GM23338 (cell line): Measurements from ENCODE around the gene DOCK10. TPM values are rescaled to one million over a fixed set of nuclear protein-coding genes. Genes with fewer than 3 reads are reported as not detected.

ENCODE experiments used
- ATAC-seq: fragments of 200-7000 bp; cut with Tn5 transposase; 3 replicates; pipeline ENCODE4 v1.9.1; 2020
- DNase-seq: peaks from one replicate; pipeline ENCODE4 v3.0.0-alpha.2; 2015; ENCODE audit warnings: low spot score
- H2AFZ ChIP-seq: fragments of 200-600 bp; sonication (generic); 2 replicates; pipeline ENCODE4 v1.8.0; 2016; ENCODE audit warnings: antibody characterized with exemption, mild to moderate bottlenecking, moderate library complexity
- H3F3A ChIP-seq: fragments of 200-600 bp; sonication (generic); replicated peaks from 2 replicates; pipeline ENCODE4 v1.8.0; 2017; ENCODE audit warnings: antibody characterized with exemption, mixed run types, low read depth
- H3K27ac ChIP-seq: fragments of 200-600 bp; sonication (generic); 2 replicates; pipeline ENCODE4 v1.6.1; 2016; ENCODE audit warnings: low read depth
- H3K27me3 ChIP-seq: fragments of 200-600 bp; sonication (generic); 2 replicates; pipeline ENCODE4 v1.8.0; 2016; ENCODE audit warnings: mild to moderate bottlenecking, mixed run types, moderate library complexity; ENCODE audit not compliant: insufficient read depth
- H3K36me3 ChIP-seq: fragments of 200-600 bp; sonication (generic); 2 replicates; pipeline ENCODE4 v1.8.0; 2016; ENCODE audit warnings: mild to moderate bottlenecking; ENCODE audit not compliant: insufficient read depth
- H3K4me1 ChIP-seq: fragments of 200-600 bp; sonication (generic); 2 replicates; pipeline ENCODE4 v1.8.0; 2016; ENCODE audit warnings: mild to moderate bottlenecking, moderate library complexity; ENCODE audit not compliant: insufficient read depth
- H3K4me2 ChIP-seq: fragments of 200-600 bp; sonication (generic); 2 replicates; pipeline ENCODE4 v1.7.1; 2017; ENCODE audit warnings: mixed run types
- H3K4me3 ChIP-seq: fragments of 200-600 bp; sonication (generic); 2 replicates; pipeline ENCODE4 v1.6.1; 2016; ENCODE audit warnings: mixed run types
- H3K79me2 ChIP-seq: fragments of 200-600 bp; sonication (generic); replicated peaks from 2 replicates; pipeline ENCODE4 v1.8.0; 2017; ENCODE audit warnings: mild to moderate bottlenecking; ENCODE audit not compliant: insufficient read depth
- H3K9me2 ChIP-seq: fragments of 200-600 bp; sonication (generic); 2 replicates; pipeline ENCODE4 v1.8.0; 2017; ENCODE audit not compliant: insufficient read depth
- H4K20me1 ChIP-seq: fragments of 200-600 bp; sonication (generic); replicated peaks from 2 replicates; pipeline ENCODE4 v1.8.0; 2017; ENCODE audit warnings: mild to moderate bottlenecking; ENCODE audit not compliant: insufficient read depth
- H3K27ac Mint-ChIP-seq: 2 replicates; pipeline ENCODE4 v1.8.0; 2020; ENCODE audit warnings: inconsistent platforms, mild to moderate bottlenecking, moderate library complexity, mixed read lengths
- H3K27me3 Mint-ChIP-seq: 3 replicates; pipeline ENCODE4 v1.8.0; 2022; ENCODE audit warnings: low read depth, mild to moderate bottlenecking, moderate library complexity, mixed read lengths, inconsistent platforms; ENCODE audit not compliant: insufficient read depth, poor library complexity
- H3K36me3 Mint-ChIP-seq: 3 replicates; pipeline ENCODE4 v1.8.0; 2021; ENCODE audit warnings: low read depth, mild to moderate bottlenecking, inconsistent platforms, moderate library complexity, mixed read lengths
- H3K4me1 Mint-ChIP-seq: 3 replicates; pipeline ENCODE4 v1.8.0; 2020; ENCODE audit warnings: mild to moderate bottlenecking, inconsistent platforms, mixed read lengths
- H3K4me3 Mint-ChIP-seq: 3 replicates; pipeline ENCODE4 v1.8.0; 2021; ENCODE audit warnings: moderate library complexity, mild to moderate bottlenecking, inconsistent platforms, mixed read lengths
- H3K9me3 Mint-ChIP-seq: 3 replicates; pipeline ENCODE4 v1.8.0; 2020; ENCODE audit warnings: moderate library complexity, mild to moderate bottlenecking, inconsistent platforms, mixed read lengths
- CTCF ChIP-seq, 2 experiments: fragments of 200-600 bp in 1 of 2; sonication (generic) in 1 of 2; conservative IDR thresholded peaks; 2 replicates each; pipeline versions ENCODE4 v1.5.1 to v1.6.1; 2016 to 2017; ENCODE audit warnings: antibody characterized with exemption in 2 of 2, low read depth in 2 of 2, mild to moderate bottlenecking in 2 of 2, moderate library complexity in 1 of 2
- ETS1 ChIP-seq: IDR thresholded peaks from 2 replicates; pipeline ENCODE4 v1.6.1; 2016; ENCODE audit warnings: antibody characterized with exemption
- EZH2 ChIP-seq: fragments of 200-600 bp; sonication (generic); IDR thresholded peaks from one replicate; pipeline ENCODE4 v1.8.0; 2017; ENCODE audit warnings: antibody characterized with exemption, mild to moderate bottlenecking, low read depth; ENCODE audit not compliant: unreplicated experiment
- JUNB ChIP-seq: IDR thresholded peaks from one replicate; pipeline ENCODE4 v1.6.1; 2016; ENCODE audit warnings: antibody characterized with exemption; ENCODE audit not compliant: unreplicated experiment
- REST ChIP-seq: IDR thresholded peaks from one replicate; pipeline ENCODE4 v1.6.1; 2018; ENCODE audit warnings: antibody characterized with exemption; ENCODE audit not compliant: unreplicated experiment
- ZNF114 ChIP-seq: fragments of 250-450 bp; sonication (Bioruptor Pico); IDR thresholded peaks from 2 replicates; pipeline ENCODE4 v1.5.0; 2020; ENCODE audit warnings: mild to moderate bottlenecking, moderate library complexity
- ZNF331 ChIP-seq: fragments of 250-450 bp; sonication (Bioruptor Pico); IDR thresholded peaks from 2 replicates; pipeline ENCODE4 v1.5.0; 2020; ENCODE audit warnings: low read depth, mild to moderate bottlenecking, moderate library complexity
- ZNF462 ChIP-seq: fragments of 250-450 bp; sonication (Bioruptor Pico); IDR thresholded peaks from 2 replicates; pipeline ENCODE4 v1.5.0; 2020; ENCODE audit warnings: mild to moderate bottlenecking, moderate library complexity
- polyA plus RNA-seq: library from polyadenylated mRNA; unstranded; fragments of >200 nt; fragmentation: Nextera tagmentation; extraction: Ambion mirVana; gene quantifications from 2 replicates; pipeline ENCODE4 v1.2.1, GENCODE V29; 2016
- total RNA-seq: library from RNA; depleted of rRNA; stranded (reverse); fragments of >200 nt; shearing (Covaris generic); gene quantifications from 2 replicates; pipeline ENCODE4 v1.2.3, GENCODE V29; 2014

The DOCK10 gene
- total and polyA plus RNA-seq, 2 experiments from 2014 or later, result 1.0 to 1.7 TPM

- TF ChIP-seq CTCF (conservative IDR thresholded peaks at IDR 0.05; ENCODE audit: low read depth in 2 of 2) (no peak), REST (no peak)
These were observed 158.1 kb downstream of the DOCK10 start (continued) for GRCh38 chr2:224884188-224884587.

GRCh38 chr2:224883700-224884099 lies 158.6 kb downstream of the DOCK10 start:
- 0 out of 3 replicates have a peak, but pooled peaks cover 2% of the 10 kb centered on the region for H3K4me1 Mint-ChIP-seq
- TF ChIP-seq JUNB, result no peak
- TF ChIP-seq ZNF331, result no peak
- TF ChIP-seq ZNF114 (CRISPR knock-in tag), result no peak
- TF ChIP-seq ZNF462 (CRISPR knock-in tag), result no peak
- TF ChIP-seq ETS1, result no peak
- TF ChIP-seq REST, result no peak
- TF ChIP-seq EZH2, result no peak

More at GRCh38 chr2:224883700-224884099, 158.6 kb downstream of the DOCK10 start:
- Histone ChIP-seq H3K27me3 (no peaks in the 10 kb centered on the region), H3K27ac (no peak overlapping the region), H3K4me3 (no peak overlapping the region), H3K79me2 (no peaks in the 10 kb centered on the region), H3K4me2 (no peak overlapping the region), H2AFZ (no peak overlapping the region), H4K20me1 (no peaks in the 10 kb centered on the region), H3K9me2 (peaks cover 3% of the 10 kb centered on the region), H3F3A (no peaks in the 10 kb centered on the region), H3K4me1 (no peaks in the 10 kb centered on the region), H3K36me3 (no peaks in the 10 kb centered on the region)
- Mint-ChIP-seq H3K27ac (no peak overlapping the region), H3K9me3 (0 out of 3 replicates have a peak, but pooled peaks cover 4% of the 10 kb centered on the region), H3K36me3 (no peaks in the 10 kb centered on the region), H3K27me3 (no peaks in the 10 kb centered on the region), H3K4me3 (no peak overlapping the region)
- no peak for ATAC-seq
- no peak for DNase-seq
